ENCODE data around the gene CHP1.

DNA sequence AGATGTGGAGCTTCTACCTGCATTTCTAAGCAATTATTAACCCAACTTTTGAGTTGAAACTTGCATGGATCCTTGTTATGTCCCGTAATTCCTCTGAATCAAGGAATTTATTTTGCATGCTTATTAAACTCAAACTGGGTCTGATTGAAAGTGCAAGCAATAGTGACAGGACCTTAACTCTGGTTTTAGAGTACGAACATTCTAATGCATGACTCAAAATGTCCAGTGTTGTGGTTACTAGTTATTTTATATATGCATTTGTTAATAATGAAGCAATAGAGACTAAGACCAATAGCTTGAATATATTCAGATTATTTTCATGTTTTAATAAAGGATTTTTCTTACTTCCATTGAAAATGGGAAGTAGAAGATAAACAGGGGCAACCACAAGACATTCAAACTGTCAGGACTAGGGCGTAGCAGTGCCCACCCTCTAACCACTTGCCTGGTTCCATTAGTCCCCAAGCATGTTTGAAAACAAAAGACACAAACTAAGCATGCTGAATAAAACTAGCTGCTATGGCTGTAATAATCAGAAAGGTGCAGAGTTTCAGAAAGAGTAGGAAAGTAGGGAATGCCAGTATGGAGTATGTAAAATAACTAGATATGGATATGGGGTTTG, 73.2 kb downstream of the CHP1 start:
- TF ChIP-seq, protein P1, sequence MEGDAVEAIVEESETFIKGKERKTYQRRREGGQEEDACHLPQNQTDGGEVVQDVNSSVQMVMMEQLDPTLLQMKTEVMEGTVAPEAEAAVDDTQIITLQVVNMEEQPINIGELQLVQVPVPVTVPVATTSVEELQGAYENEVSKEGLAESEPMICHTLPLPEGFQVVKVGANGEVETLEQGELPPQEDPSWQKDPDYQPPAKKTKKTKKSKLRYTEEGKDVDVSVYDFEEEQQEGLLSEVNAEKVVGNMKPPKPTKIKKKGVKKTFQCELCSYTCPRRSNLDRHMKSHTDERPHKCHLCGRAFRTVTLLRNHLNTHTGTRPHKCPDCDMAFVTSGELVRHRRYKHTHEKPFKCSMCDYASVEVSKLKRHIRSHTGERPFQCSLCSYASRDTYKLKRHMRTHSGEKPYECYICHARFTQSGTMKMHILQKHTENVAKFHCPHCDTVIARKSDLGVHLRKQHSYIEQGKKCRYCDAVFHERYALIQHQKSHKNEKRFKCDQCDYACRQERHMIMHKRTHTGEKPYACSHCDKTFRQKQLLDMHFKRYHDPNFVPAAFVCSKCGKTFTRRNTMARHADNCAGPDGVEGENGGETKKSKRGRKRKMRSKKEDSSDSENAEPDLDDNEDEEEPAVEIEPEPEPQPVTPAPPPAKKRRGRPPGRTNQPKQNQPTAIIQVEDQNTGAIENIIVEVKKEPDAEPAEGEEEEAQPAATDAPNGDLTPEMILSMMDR (IDR thresholded peaks at IDR 0.05), result no peak
- no peak for TF ChIP-seq POLR2A (IDR thresholded peaks at IDR 0.05)
